GM08714 (cell line): ENCODE results near the gene WSB1.
A peak's percentile ranks its signal among the peaks of the same experiment; 100 is the strongest.

Experiments used
- H3K4me3 ChIP-seq: fragments of 200-500 bp; sonication (Bioruptor generic); 2 replicates; pipeline ENCODE4 v1.5.1; 2014; ENCODE audit warnings: mild to moderate bottlenecking, low read length, inconsistent platforms
- ZNF274 ChIP-seq: IDR thresholded peaks from 2 replicates; pipeline ENCODE4 v1.6.1; 2012; ENCODE audit warnings: mild to moderate bottlenecking, low read depth, low read length

WSB1 gene

GRCh38 chr17:27345141-27345904 is 51.4 kb downstream of the WSB1 start:
- H3K4me3 ChIP-seq = no peak overlapping the region
- no peak for TF ChIP-seq ZNF274

GRCh38 chr17:27346228-27346899 is 52.5 kb downstream of the WSB1 start:
- no peak for TF ChIP-seq ZNF274
- no peak overlapping the region for H3K4me3 ChIP-seq

GRCh38 chr17:27348196-27348595 is 54.3 kb downstream of the WSB1 start:
- no peak overlapping the region for H3K4me3 ChIP-seq
- TF ChIP-seq ZNF274 = no peak

- H3K4me3 ChIP-seq = no peak overlapping the region
- TF ChIP-seq ZNF274 = no peak
Measured at GRCh38 chr17:27349540-27350021, 55.7 kb downstream of the WSB1 start.

- no peak overlapping the region for H3K4me3 ChIP-seq
- TF ChIP-seq ZNF274 = no peak
Measured at GRCh38 chr17:27351759-27352158, 57.8 kb downstream of the WSB1 start.

- TF ChIP-seq ZNF274 = no peak
- peak overlapping the region; percentile 79 for H3K4me3 ChIP-seq
Measured at GRCh38 chr17:27352448-27353032, 58.6 kb downstream of the WSB1 start.

- peak overlapping the region; percentile 79 for H3K4me3 ChIP-seq
- TF ChIP-seq ZNF274 = no peak
Measured at GRCh38 chr17:27353033-27353460, 59.1 kb downstream of the WSB1 start.

GRCh38 chr17:27353461-27354050 is 59.6 kb downstream of the WSB1 start:
- no peak for TF ChIP-seq ZNF274
- peak overlapping the region; percentile 79 for H3K4me3 ChIP-seq

GRCh38 chr17:27354051-27354490 is 60.2 kb downstream of the WSB1 start:
- peak overlapping the region; percentile 21; the same call in 1 of the 2 replicates for H3K4me3 ChIP-seq
- TF ChIP-seq ZNF274 = no peak

GRCh38 chr17:27354491-27355081 is 60.7 kb downstream of the WSB1 start:
- TF ChIP-seq ZNF274 = no peak
- H3K4me3 ChIP-seq = no peak overlapping the region; the same call in 1 of the 2 replicates

GRCh38 chr17:27355419-27355818 is 61.5 kb downstream of the WSB1 start:
- TF ChIP-seq ZNF274 = no peak

GRCh38 chr17:27356091-27356705 is 62.3 kb downstream of the WSB1 start:
- no peak overlapping the region for H3K4me3 ChIP-seq
- no peak for TF ChIP-seq ZNF274

More at GRCh38 chr17:27355419-27355818, 61.5 kb downstream of the WSB1 start:
- no peak overlapping the region for H3K4me3 ChIP-seq

- no peak overlapping the region for H3K4me3 ChIP-seq
- TF ChIP-seq ZNF274 = no peak
Measured at GRCh38 chr17:27357236-27357635, 63.3 kb downstream of the WSB1 start.
